Effector memory CD4-positive, alpha-beta T cell (primary cell): ENCODE measurements around the gene TINCR.
A peak's percentile ranks its signal among the peaks of the same experiment; 100 is the strongest.

Source experiments
- DNase-seq, 3 donors: peaks; one replicate each; pipeline ENCODE4 v3.0.0-alpha.2; 2020
- H3K27ac ChIP-seq: 2 replicates; pipeline ENCODE4 v1.7.0; 2013; ENCODE audit warnings: mild to moderate bottlenecking, low read length, moderate library complexity; ENCODE audit not compliant: insufficient read depth, poor library complexity, severe bottlenecking
- H3K27me3 ChIP-seq: replicated peaks from 2 replicates; pipeline ENCODE4 v1.7.0; 2013; ENCODE audit warnings: mild to moderate bottlenecking, low read length; ENCODE audit not compliant: insufficient read depth, control insufficient read depth, poor library complexity, severe bottlenecking
- H3K36me3 ChIP-seq: 2 replicates; pipeline ENCODE4 v1.7.0; 2013; ENCODE audit warnings: mild to moderate bottlenecking, low read length, moderate library complexity; ENCODE audit not compliant: control insufficient read depth, insufficient read depth
- H3K4me1 ChIP-seq: 2 replicates; pipeline ENCODE4 v1.7.0; 2013; ENCODE audit warnings: low read length, mild to moderate bottlenecking; ENCODE audit not compliant: control insufficient read depth, insufficient read depth, poor library complexity, severe bottlenecking
- H3K4me3 ChIP-seq: 2 replicates; pipeline ENCODE4 v1.7.0; 2013; ENCODE audit warnings: low read length, low read depth, mild to moderate bottlenecking; ENCODE audit not compliant: insufficient read depth, poor library complexity, severe bottlenecking
- H3K9me3 ChIP-seq: 2 replicates; pipeline ENCODE4 v1.7.0; 2013; ENCODE audit warnings: mild to moderate bottlenecking, low read length, moderate library complexity; ENCODE audit not compliant: control insufficient read depth

The TINCR gene

DNA sequence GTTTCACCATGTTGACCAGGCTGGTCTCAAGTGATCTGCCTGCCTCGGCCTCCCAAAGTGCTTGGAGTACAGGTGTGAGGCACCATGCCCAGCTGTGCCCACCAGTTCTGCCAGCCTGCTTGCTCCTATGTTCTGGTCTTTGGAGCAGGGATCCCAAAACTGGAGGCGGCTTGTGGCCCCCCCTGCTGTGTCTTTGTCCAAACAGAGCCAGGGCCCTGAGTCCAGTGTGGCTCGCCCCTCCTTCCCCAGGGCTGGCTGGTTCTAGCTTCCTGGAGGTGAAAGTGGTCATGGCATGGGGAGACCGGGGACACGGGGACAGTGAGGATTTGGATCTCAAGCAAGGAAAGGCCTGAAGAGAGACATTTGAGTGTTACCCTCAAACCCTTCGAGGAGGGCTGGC lies 11.5 kb upstream of the TINCR start:
- H3K9me3 ChIP-seq: no peaks in the 10 kb centered on the region
- H3K27me3 ChIP-seq: no peaks in the 10 kb centered on the region
- H3K4me3 ChIP-seq: no peak overlapping the region
- DNase-seq: no peak
- no peak overlapping the region for H3K27ac ChIP-seq
- H3K4me1 ChIP-seq: peaks cover 3% of the 10 kb centered on the region
- peaks cover 2% of the 10 kb centered on the region for H3K36me3 ChIP-seq

- DNase-seq: peak; percentile 34 to 55 (median 46)
- Histone ChIP-seq H3K9me3 (no peaks in the 10 kb centered on the region), H3K27ac (no peak overlapping the region), H3K4me3 (peak overlapping the region; percentile 11), H3K36me3 (no peaks in the 10 kb centered on the region), H3K4me1 (peaks cover 3% of the 10 kb centered on the region), H3K27me3 (no peaks in the 10 kb centered on the region)
These were observed 10.5 kb upstream of the TINCR start for GRCh38 chr19:5578097-5578846.

DNA sequence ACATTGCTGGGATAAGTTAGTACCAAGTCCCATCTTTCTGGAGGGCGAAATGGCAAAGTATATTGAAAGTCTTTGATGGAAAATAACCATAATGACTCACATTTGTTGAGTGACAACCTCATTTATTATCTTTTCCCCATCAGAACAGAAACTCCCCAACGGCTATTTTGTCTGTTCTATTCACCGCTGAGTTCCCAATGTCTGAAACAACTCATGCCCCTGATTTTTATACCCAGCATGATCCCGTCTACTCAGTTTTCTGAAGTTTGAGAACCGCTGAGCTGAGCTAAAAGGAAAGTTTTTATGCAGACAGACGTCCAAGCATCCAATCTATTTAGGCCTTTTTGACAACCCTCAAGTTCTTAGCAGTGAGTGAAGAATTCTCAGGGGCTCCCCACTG lies 7.8 kb upstream of the TINCR start:
- Histone ChIP-seq H3K4me1 (peaks cover 3% of the 10 kb centered on the region), H3K27me3 (no peaks in the 10 kb centered on the region), H3K4me3 (no peak overlapping the region), H3K27ac (no peak overlapping the region), H3K9me3 (no peaks in the 10 kb centered on the region), H3K36me3 (no peaks in the 10 kb centered on the region)
- DNase-seq: no peak

GRCh38 chr19:5572556-5573286 lies 5.0 kb upstream of the TINCR start:
- H3K36me3 ChIP-seq: no peaks in the 10 kb centered on the region
- H3K27ac ChIP-seq: no peak overlapping the region
- no peaks in the 10 kb centered on the region for H3K9me3 ChIP-seq
- H3K4me1 ChIP-seq: no peaks in the 10 kb centered on the region
- H3K4me3 ChIP-seq: no peak overlapping the region
- H3K27me3 ChIP-seq: no peaks in the 10 kb centered on the region
- no peak for DNase-seq

GRCh38 chr19:5571777-5572176 lies 4.0 kb upstream of the TINCR start:
- H3K27ac ChIP-seq: no peak overlapping the region
- no peaks in the 10 kb centered on the region for H3K36me3 ChIP-seq

GRCh38 chr19:5567970-5568407 lies 236 bp upstream of the TINCR start:
- Histone ChIP-seq H3K4me3 (no peak overlapping the region), H3K27me3 (peaks cover 10% of the 10 kb centered on the region), H3K36me3 (no peaks in the 10 kb centered on the region), H3K27ac (no peak overlapping the region), H3K4me1 (no peaks in the 10 kb centered on the region), H3K9me3 (no peaks in the 10 kb centered on the region)
- DNase-seq: no peak

More at GRCh38 chr19:5571777-5572176, 4.0 kb upstream of the TINCR start:
- H3K4me3 ChIP-seq: no peak overlapping the region
- DNase-seq: no peak
- no peaks in the 10 kb centered on the region for H3K4me1 ChIP-seq
- no peaks in the 10 kb centered on the region for H3K9me3 ChIP-seq
- peaks cover 6% of the 10 kb centered on the region for H3K27me3 ChIP-seq

DNA sequence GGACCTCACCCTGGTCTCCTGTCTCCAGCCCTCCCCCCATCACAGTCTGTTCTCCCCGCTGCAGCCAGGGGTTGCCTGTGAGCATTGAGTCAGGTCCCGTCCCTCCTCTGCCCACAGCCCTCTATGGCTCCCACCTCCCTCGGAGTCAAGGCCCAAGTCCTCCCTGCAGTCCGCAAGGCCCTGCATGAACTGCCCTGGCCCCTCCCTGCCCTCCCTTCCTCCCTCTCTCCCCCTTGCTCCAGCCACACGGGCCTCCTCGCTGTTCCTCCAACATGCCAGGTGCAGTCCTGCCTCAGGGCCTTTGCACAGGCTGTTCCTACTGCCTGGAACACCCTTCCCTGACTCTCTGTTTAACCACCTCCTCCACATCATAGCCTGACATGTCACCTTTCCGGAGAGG lies 2.8 kb downstream of the TINCR start:
- H3K9me3 ChIP-seq: no peaks in the 10 kb centered on the region
- H3K27me3 ChIP-seq: peaks cover 13% of the 10 kb centered on the region

DNA sequence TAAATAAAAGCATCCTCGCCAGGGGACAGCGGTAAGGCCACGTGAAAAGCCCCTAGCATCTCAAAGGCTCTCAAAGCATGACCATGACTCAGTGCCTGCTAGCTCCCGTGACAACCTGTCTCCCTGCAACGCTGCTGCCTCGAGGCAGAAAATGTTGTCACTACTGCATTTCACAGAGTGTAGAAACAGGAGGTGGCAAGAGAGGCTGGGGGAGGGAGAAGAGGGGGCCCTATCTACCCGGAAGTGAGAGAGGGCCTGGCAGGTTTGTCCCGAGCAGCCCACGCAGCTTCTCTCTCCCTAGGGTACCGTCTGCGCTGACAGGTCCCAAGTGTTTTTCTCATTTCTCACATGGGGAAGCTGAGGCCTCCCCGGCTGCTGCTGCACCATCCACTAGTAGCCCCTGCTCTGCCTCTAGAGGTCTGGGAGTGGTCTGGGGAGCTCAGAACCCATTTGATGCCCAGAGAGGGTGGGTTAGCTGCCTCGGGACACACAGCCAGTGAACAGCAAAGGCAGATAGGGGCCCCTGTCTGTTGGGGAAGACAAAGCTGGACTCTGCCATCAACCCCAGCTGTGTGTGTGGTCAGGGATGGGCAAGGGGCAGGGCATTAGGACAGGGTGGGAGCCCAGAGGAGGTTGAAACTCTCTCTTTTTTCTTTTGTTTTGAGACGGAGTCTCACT lies 3.7 kb downstream of the TINCR start:
- Histone ChIP-seq H3K27ac (no peak overlapping the region), H3K36me3 (no peaks in the 10 kb centered on the region), H3K9me3 (no peaks in the 10 kb centered on the region), H3K27me3 (peaks cover 13% of the 10 kb centered on the region), H3K4me3 (no peak overlapping the region), H3K4me1 (no peaks in the 10 kb centered on the region)
- DNase-seq: no peak

More for the DNA sequence above, 2.8 kb downstream of the TINCR start:
- H3K4me3 ChIP-seq: no peak overlapping the region
- H3K4me1 ChIP-seq: no peaks in the 10 kb centered on the region
- H3K27ac ChIP-seq: no peak overlapping the region
- H3K36me3 ChIP-seq: no peaks in the 10 kb centered on the region
- no peak for DNase-seq

DNA sequence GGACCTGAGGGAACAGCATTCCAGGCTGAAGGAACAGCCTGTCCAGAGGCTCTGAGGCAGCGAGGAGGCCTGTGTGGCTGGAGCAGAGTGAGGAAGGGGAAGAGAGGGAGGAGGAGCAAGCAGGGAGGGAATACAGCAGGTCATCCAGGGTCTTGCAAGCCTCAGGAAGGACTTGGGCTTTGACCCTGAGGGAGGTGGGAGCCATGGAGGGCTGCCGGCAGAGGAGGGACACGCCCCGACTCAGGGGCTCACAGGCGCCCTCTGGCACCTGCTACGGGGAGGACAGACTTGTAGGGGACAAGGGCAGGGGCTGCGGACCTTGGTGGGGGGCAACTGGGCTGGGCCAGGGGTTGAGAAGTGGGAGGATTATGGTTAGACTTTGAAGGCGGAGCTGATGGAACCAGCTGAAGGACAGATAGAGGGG lies 4.7 kb downstream of the TINCR start:
- Histone ChIP-seq H3K9me3 (no peaks in the 10 kb centered on the region), H3K4me3 (no peak overlapping the region), H3K4me1 (no peaks in the 10 kb centered on the region), H3K27me3 (peaks cover 13% of the 10 kb centered on the region), H3K36me3 (no peaks in the 10 kb centered on the region), H3K27ac (no peak overlapping the region)
- no peak for DNase-seq

GRCh38 chr19:5562280-5562679 lies 5.5 kb downstream of the TINCR start:
- peaks cover 12% of the 10 kb centered on the region for H3K27me3 ChIP-seq
- H3K36me3 ChIP-seq: no peaks in the 10 kb centered on the region
- H3K4me3 ChIP-seq: no peak overlapping the region
- no peaks in the 10 kb centered on the region for H3K9me3 ChIP-seq
- DNase-seq: no peak
- no peak overlapping the region for H3K27ac ChIP-seq
- H3K4me1 ChIP-seq: no peaks in the 10 kb centered on the region
